Naive thymus-derived CD8-positive, alpha-beta T cell (primary cell): Measurements from ENCODE around the gene GNG7. TPM values are rescaled to one million over a fixed set of nuclear protein-coding genes. Genes with fewer than 3 reads are reported as not detected.
"Not testable (repeated sequence)": the region's sequence is repeated elsewhere in the genome, so short reads cannot be mapped to it uniquely, and the experiment has no call there.

ENCODE experiments used
- ATAC-seq, 2 donors: fragments of 150-1000 bp; cut with Tn5 transposase in 1 of 2; sonication (Bioruptor Pico), chemical (Tn5 transposase) in 1 of 2; 1 replicate in 1 of 2; 2 replicates in 1 of 2; pipeline ENCODE4 v1.10.0; 2021; ENCODE audit warnings: mild to moderate bottlenecking in 2 of 2, moderate library complexity in 2 of 2
- POLR2A ChIA-PET: fragments of 350-600 bp; sonication (Branson Sonifier 250); formaldehyde crosslinking; loops from one replicate; lab custom pipeline; 2021; ENCODE audit warnings: antibody characterized with exemption; lab: Charles Lee
- DNase-seq, 10 donors: peaks; one replicate each; pipeline versions ENCODE4 v3.0.0 to v3.0.0-alpha.2; 2020 to 2022
- H3K27ac Mint-ChIP-seq, 10 donors: one replicate each; pipeline ENCODE4 v1.8.0; 2020 to 2022; ENCODE audit warnings: mild to moderate bottlenecking in 10 of 10, mixed read lengths in 10 of 10, moderate library complexity in 4 of 10, inconsistent platforms in 1 of 10
- H3K27me3 Mint-ChIP-seq, 5 donors: one replicate each; pipeline ENCODE4 v1.8.0; 2021 to 2022; ENCODE audit warnings: mixed read lengths in 5 of 5
- H3K36me3 Mint-ChIP-seq, 3 donors: one replicate each; pipeline ENCODE4 v1.8.0; 2020 to 2022; ENCODE audit warnings: mixed read lengths in 3 of 3, mild to moderate bottlenecking in 2 of 3, inconsistent platforms in 1 of 3
- H3K4me1 Mint-ChIP-seq, 4 donors: one replicate each; pipeline ENCODE4 v1.8.0; 2021 to 2022; ENCODE audit warnings: mixed read lengths in 4 of 4
- H3K4me3 Mint-ChIP-seq, 10 donors: one replicate each; pipeline ENCODE4 v1.8.0; 2020 to 2022; ENCODE audit warnings: mild to moderate bottlenecking in 10 of 10, mixed read lengths in 10 of 10, moderate library complexity in 6 of 10, inconsistent platforms in 1 of 10
- H3K9me3 Mint-ChIP-seq, 9 donors: one replicate each; pipeline ENCODE4 v1.8.0; 2020 to 2022; ENCODE audit warnings: mixed read lengths in 9 of 9, mild to moderate bottlenecking in 3 of 9, inconsistent platforms in 1 of 9, moderate library complexity in 1 of 9
- polyA plus RNA-seq, 3 donors: library from polyadenylated mRNA; unstranded; fragments of 300-500 nt; fragmentation: Illumina TruSeq; gene quantifications; one replicate each; pipeline ENCODE4 v1.2.3, GENCODE V29; 2021
- total RNA-seq, 8 experiments: library from RNA in 2 of 8; stranded (reverse) in 2 of 8; gene quantifications; one replicate each; pipeline ENCODE4 v1.2.3 and lab custom pipeline; 2021 to 2026

Gene GNG7
- total and polyA plus RNA-seq, 5 experiments from 2014 or later: 1.8 to 8.5 (median 4.2) TPM

DNA sequence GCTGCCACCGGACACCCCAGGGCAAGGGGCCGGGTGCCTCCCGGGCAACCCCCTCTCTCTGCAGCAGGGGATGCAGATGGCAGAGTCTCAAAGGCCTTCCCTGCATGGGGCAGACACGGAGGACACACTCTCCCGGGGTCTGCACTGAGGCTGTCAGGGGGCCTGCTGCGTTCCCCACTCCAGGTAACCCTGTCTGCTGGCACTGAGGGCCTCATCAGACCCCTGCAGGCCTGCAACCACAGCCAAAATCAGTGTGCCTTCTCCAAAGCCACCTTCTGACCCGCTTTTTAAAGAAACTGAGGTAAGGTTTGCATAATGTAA, 93.9 kb downstream of the GNG7 start:
- Mint-ChIP-seq H3K36me3 (no peaks in the 10 kb centered on the region), H3K27me3 (no peaks in the 10 kb centered on the region), H3K4me1 (peaks cover 7 to 53% (median 30%) of the 10 kb centered on the region in 4 donors), H3K9me3 (no peaks in the 10 kb centered on the region), H3K27ac (peak overlapping the region in 6 of 10 donors; percentile 44 to 96 (median 71)), H3K4me3 (peak overlapping the region in 6 of 10 donors; percentile 8 to 76 (median 62))
- POLR2A ChIA-PET: interaction anchor here (0.9 to 2.1 kb wide), 7 partner anchors 9 to 135 kb away, joined by 3 to 30 read pairs (median 8); partner anchors contain the start of gene GADD45B
- ATAC-seq: no peak
- DNase-seq: no peak

DNA sequence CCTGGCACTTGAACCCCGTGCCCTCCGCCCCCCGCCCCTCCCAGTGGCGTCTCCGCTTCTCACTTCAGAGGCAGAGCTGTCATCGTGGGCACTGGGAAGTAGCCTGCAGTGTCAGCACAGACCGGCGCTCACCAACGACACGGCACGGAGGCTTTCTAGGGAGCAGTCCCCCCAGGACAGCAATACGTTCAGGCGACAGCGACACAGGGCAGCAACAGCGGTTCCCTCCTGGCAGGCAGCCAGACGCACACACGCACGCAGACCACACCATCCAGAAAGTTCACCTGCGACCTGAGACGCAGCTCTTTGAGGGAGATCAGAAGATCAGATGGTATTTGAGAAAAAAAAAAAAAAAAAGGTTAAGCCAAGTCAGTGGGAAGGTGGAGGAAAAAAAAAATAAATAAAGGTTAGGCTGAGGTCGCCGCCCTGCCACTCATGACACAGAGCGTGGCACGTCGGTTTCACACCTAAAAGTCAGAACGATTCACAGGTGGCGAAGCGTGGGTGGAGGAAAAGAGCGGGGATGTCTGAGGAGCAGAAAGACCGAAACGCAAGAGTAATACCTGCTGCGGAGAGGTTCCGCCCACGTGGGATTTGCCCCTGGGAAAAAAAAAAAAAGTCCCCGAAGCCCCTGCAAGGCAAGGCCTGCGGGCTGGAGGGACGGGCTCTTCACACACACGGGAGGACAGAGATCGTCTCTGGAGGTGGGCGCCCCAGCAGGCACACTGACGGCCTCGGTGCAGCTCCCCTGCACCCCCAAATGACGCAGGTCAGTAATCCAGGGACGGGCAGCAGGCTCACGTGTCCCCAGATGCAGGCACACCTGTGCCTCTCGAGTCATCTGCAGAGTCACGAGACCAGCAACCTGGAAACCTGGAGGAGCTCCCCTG, 94.5 kb downstream of the GNG7 start:
- no peaks in the 10 kb centered on the region for H3K36me3 Mint-ChIP-seq
- peak overlapping the region; percentile 50 to 96 (median 90) for H3K27ac Mint-ChIP-seq
- no peaks in the 10 kb centered on the region for H3K9me3 Mint-ChIP-seq
- no peaks in the 10 kb centered on the region for H3K27me3 Mint-ChIP-seq
- POLR2A ChIA-PET: interaction anchor here (0.6 to 2.1 kb wide), 12 partner anchors 9 to 863 kb away, joined by 3 to 30 read pairs (median 4); partner anchors contain the start of gene GADD45B
- peak overlapping the region; percentile 64 to 87 (median 80) for H3K4me3 Mint-ChIP-seq
- peak; percentile 70 to 82 for ATAC-seq
- DNase-seq: peak; percentile 44 to 86 (median 75)
- peaks cover 7 to 47% (median 25%) of the 10 kb centered on the region in 4 donors for H3K4me1 Mint-ChIP-seq

DNA sequence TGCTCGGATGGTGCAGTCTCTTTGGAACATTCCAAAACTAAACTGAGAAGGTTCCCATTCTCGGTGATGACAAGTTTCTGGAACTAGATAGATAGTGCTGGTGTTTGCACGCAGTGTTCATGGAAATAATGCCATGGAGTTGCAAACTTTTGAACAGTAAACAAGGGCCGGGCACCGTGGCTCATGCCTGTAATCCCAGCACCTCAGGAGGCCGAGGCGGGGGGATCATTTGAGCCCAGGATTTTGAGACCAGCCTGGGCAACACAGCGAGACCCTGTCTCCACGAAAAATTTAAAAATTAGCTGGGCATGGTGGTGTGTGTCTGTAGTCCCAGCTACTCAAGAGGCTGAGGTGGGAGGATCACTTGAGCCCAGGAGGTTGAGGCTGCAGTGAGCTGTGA, 95.7 kb downstream of the GNG7 start:
- H3K36me3 Mint-ChIP-seq, ATAC-seq, DNase-seq, H3K27me3 Mint-ChIP-seq, H3K9me3 Mint-ChIP-seq: not testable (repeated sequence)
- POLR2A ChIA-PET: interaction anchor here (0.7 to 2.1 kb wide), 4 partner anchors 24 to 1224 kb away, joined by 3 to 30 read pairs (median 8); partner anchors contain the start of gene GADD45B
- peak overlapping the region in 1 of 10 donors; percentile 22 for H3K4me3 Mint-ChIP-seq
- peaks cover 7 to 39% (median 25%) of the 10 kb centered on the region in 4 donors for H3K4me1 Mint-ChIP-seq
- peak overlapping the region in 2 of 10 donors; percentile 69 to 93 for H3K27ac Mint-ChIP-seq

- Mint-ChIP-seq H3K27ac (peak overlapping the region in 1 of 10 donors; percentile 9), H3K4me1 (peaks cover 7 to 34% (median 24%) of the 10 kb centered on the region in 4 donors), H3K4me3 (peak overlapping the region in 2 of 10 donors; percentile 12 to 44)
- ATAC-seq, DNase-seq, H3K9me3 Mint-ChIP-seq, H3K27me3 Mint-ChIP-seq, H3K36me3 Mint-ChIP-seq: not testable (repeated sequence)
- POLR2A ChIA-PET: interaction anchor here (0.6 to 0.8 kb wide), 3 partner anchors 130 to 411 kb away, joined by 3 to 5 read pairs (median 3); partner anchors contain the start of gene GADD45B
Observed at GRCh38 chr19:2605889-2606288, 96.6 kb downstream of the GNG7 start.

- peak overlapping the region in 2 of 10 donors; percentile 27 to 66 for H3K27ac Mint-ChIP-seq
- H3K4me1 Mint-ChIP-seq: peaks cover 7 to 32% (median 23%) of the 10 kb centered on the region in 4 donors
- POLR2A ChIA-PET: no interaction called here
Observed at GRCh38 chr19:2604747-2605329, 97.7 kb downstream of the GNG7 start.

DNA sequence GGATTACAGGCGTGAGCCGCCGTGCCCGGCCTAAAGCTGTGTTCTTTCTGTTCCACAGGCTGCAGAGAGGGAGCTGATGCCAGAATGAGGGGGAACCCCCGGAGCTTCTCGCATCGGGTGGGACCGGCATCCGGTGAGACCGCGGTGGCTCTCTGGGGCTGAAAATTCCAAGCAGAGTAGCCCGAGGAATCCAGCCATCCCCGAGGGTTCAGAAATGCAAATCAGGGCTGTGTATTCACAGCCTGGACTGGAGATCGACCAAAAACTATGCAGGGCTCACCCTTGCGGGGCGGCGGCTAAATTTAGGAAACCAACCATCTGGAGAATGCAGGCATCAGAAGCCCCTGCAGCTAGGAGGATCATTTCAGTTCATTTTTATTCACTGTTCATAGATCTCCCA, 99.2 kb downstream of the GNG7 start:
- Mint-ChIP-seq H3K27ac (peak overlapping the region in 4 of 10 donors; percentile 51 to 65 (median 61)), H3K36me3 (no peaks in the 10 kb centered on the region), H3K27me3 (no peaks in the 10 kb centered on the region), H3K4me3 (no peak overlapping the region), H3K9me3 (no peaks in the 10 kb centered on the region), H3K4me1 (peaks cover 12 to 30% (median 21%) of the 10 kb centered on the region in 4 donors)
- DNase-seq (no peak), ATAC-seq (no peak)
- POLR2A ChIA-PET: interaction anchor here (2.2 kb wide), 1 partner anchor 128 kb away, joined by 8 read pairs; the partner anchor contains the start of gene GADD45B

More at GRCh38 chr19:2604747-2605329, 97.7 kb downstream of the GNG7 start:
- no peaks in the 10 kb centered on the region for H3K36me3 Mint-ChIP-seq
- ATAC-seq (no peak), DNase-seq (no peak)
- no peaks in the 10 kb centered on the region for H3K9me3 Mint-ChIP-seq
- no peak overlapping the region for H3K4me3 Mint-ChIP-seq
- H3K27me3 Mint-ChIP-seq: no peaks in the 10 kb centered on the region

GRCh38 chr19:2602391-2603181, 99.9 kb downstream of the GNG7 start:
- Mint-ChIP-seq H3K4me3 (no peak overlapping the region), H3K4me1 (peaks cover 6 to 22% (median 16%) of the 10 kb centered on the region in 4 donors), H3K27ac (peak overlapping the region in 4 of 10 donors; percentile 18 to 63 (median 48)), H3K9me3 (no peaks in the 10 kb centered on the region), H3K36me3 (no peaks in the 10 kb centered on the region), H3K27me3 (no peaks in the 10 kb centered on the region)
- ATAC-seq (no peak), DNase-seq (no peak)
- POLR2A ChIA-PET: interaction anchor here (2.2 kb wide), 1 partner anchor 127 kb away, joined by 8 read pairs; the partner anchor contains the start of gene GADD45B

DNA sequence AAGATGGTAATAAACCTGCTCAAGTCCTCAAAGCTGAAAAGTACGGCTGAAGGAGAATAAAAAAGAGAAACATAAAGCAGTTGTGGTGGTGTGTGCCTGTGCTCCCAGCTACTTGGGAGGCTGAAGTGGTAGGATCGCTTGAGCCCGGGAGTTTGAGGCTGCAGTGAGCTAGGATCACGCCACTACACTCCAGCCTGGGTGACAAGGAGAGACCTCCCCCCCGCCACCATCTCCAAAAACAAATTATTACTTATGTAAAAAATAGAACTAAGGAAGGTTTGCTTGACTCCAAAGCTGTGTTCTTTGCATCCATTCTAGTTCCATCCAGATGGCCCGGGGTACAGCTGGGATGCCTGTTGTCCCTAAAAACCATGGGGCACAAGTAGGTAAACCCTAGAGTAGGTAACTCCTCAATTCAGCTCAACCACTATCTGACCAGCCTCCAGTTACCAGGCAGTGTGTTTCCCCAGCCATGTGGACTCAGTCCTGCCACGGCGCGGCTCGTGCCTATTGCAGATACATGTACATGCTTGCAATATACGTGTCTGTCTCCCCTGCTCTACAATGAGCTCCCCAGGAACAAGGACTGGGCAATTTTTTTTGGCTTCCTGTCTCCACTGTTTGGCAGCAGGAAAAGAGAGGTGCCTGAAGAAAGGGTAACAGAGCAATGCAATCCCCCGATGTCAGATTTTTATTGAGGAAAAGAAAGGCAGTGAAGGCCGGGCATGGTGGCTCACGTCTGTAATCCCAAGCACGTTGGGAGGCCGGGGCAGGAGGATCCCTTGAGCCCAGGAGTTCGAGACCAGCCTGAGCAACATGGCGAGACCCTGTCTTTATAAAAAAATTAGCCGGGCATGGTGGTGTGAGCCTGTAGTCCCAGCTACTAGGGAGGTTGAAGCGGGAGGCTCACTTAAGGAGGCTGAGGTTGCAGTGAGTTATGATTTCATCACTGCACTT, 101.3 kb downstream of the GNG7 start:
- no peaks in the 10 kb centered on the region for H3K27me3 Mint-ChIP-seq
- H3K9me3 Mint-ChIP-seq: no peaks in the 10 kb centered on the region
- ATAC-seq (no peak), DNase-seq (no peak)
- no peaks in the 10 kb centered on the region for H3K36me3 Mint-ChIP-seq
- H3K4me1 Mint-ChIP-seq: peaks cover 6 to 18% (median 14%) of the 10 kb centered on the region in 4 donors
- H3K4me3 Mint-ChIP-seq: peak overlapping the region in 1 of 10 donors; percentile 2
- H3K27ac Mint-ChIP-seq: peak overlapping the region in 9 of 10 donors; percentile 12 to 85 (median 61)
- POLR2A ChIA-PET: interaction anchor here (0.8 to 4.0 kb wide), 5 partner anchors 10 to 139 kb away, joined by 3 to 79 read pairs (median 13); partner anchors contain the start of gene GADD45B

GRCh38 chr19:2594319-2594718, 108.2 kb downstream of the GNG7 start:
- Mint-ChIP-seq H3K27me3 (no peaks in the 10 kb centered on the region), H3K27ac (peak overlapping the region in 3 of 10 donors; percentile 7 to 85 (median 42)), H3K9me3 (peaks cover 0 to 2% (median 0%) of the 10 kb centered on the region in 9 donors), H3K36me3 (no peaks in the 10 kb centered on the region), H3K4me3 (no peak overlapping the region), H3K4me1 (peaks cover 7 to 11% (median 9%) of the 10 kb centered on the region in 4 donors)
- no peak for ATAC-seq
- no peak for DNase-seq
- POLR2A ChIA-PET: no interaction called here

DNA sequence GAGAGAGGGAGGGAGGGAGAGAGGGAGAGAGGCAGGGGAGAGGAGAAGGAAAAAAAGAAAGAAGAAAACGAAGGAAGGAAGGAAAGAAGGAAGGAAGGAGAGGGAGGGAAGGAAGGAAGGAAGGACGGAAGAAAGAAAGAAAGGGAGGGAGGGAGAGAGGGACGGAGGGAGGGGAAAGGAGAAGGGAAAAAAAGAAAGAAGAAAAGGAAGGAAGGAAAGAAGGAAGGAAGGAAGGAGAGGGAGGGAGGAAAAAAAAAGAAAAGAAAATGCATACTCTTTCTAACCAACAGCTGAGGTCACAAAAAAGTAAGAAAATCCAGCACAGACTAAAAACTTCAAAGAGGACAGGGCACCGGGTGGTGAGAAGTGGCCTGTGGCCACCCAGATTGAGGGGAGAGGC, 109.7 kb downstream of the GNG7 start:
- no peak for DNase-seq
- H3K4me3 Mint-ChIP-seq: no peak overlapping the region
- H3K36me3 Mint-ChIP-seq: no peaks in the 10 kb centered on the region
- no peak overlapping the region for H3K27ac Mint-ChIP-seq
- H3K4me1 Mint-ChIP-seq: peaks cover 0 to 2% (median under 1%) of the 10 kb centered on the region in 4 donors
- H3K9me3 Mint-ChIP-seq: peaks cover 0 to 2% (median 0%) of the 10 kb centered on the region in 9 donors
- H3K27me3 Mint-ChIP-seq: no peaks in the 10 kb centered on the region
- POLR2A ChIA-PET: interaction anchor here (0.7 kb wide), 1 partner anchor 13 kb away, joined by 4 read pairs; no protein-coding TSS in a partner anchor
- ATAC-seq: no peak
